GM21367 (cell line): ENCODE measurements around the gene MOB3C.
"Not testable (repeated sequence)": the region's sequence is repeated elsewhere in the genome, so short reads cannot be mapped to it uniquely, and the experiment has no call there.

Experiments used
- ATAC-seq: cut with Tn5 transposase; IDR thresholded peaks from one replicate; pipeline ENCODE4 v1.9.1; 2021; ENCODE audit not compliant: unreplicated experiment

The MOB3C gene

DNA sequence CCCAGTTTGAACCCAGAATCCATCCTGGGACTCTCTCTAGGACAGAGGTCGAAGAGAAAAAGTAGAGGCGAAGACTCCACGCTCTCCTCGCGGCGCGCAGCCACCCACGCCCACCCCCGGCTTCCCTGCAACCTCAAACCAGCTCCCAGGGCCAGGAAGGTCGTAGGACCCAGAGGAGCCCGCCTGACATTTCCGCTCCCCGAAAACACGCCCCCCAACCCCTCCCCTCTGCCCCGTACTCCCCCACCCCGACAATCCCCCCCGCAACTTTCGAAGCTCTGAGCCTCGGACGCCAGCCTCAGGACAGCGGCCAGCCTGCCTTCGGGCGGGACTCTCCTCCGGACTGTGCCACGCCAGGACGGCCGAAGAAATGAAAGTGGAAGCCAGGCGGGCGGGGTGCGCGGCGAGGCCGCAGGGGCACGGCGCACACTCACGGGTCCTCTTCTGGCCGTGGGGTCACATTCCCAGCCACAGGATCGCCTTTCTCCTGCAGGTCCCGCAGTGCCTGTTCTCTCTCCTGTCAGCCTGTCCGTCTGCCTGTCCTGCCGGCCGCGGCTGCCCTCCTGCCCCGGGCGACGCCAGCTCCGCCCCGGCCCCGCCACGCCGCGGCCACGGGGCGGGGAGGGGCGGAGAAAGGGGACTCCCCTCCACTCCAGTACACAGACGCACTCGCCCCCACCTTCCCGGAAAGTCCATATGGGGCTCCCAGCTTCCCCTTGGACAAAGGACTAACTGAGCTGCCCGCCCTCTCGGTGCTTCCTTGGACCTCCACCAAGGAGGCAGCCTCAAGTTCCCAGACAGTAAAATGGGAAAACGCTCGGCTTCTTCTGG, at the start of gene MOB3C:
MOB3C (minus strand) TSS at position 535 of the 831 bp plus-strand sequence. CDS start 3,490 bp downstream, outside the sequence.
- peak; percentile 51 for ATAC-seq

GRCh38 chr1:46665983-46666382, 49.4 kb upstream of the MOB3C start:
- ATAC-seq: no peak

GRCh38 chr1:46662919-46663318, 46.3 kb upstream of the MOB3C start:
- ATAC-seq: not testable (repeated sequence)

DNA sequence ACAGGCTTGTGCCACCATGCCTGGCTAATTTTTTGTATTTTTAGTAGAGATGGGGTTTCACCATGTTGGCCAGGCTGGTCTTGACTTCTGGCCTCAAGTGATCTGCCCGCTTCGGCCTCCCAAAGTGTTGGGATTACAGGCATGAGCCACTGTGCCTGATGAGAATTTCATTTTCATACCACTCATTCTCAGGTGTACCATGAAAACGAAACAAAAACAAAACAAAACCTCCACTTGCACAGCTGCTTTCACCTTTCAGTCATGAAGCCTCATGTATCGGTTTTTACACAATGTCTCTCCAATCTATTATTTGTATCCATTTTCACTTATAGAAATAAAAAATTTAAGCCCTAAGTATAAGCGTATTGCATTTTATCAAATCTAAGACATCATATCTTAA, 43.5 kb upstream of the MOB3C start:
- ATAC-seq: peak; percentile 83

DNA sequence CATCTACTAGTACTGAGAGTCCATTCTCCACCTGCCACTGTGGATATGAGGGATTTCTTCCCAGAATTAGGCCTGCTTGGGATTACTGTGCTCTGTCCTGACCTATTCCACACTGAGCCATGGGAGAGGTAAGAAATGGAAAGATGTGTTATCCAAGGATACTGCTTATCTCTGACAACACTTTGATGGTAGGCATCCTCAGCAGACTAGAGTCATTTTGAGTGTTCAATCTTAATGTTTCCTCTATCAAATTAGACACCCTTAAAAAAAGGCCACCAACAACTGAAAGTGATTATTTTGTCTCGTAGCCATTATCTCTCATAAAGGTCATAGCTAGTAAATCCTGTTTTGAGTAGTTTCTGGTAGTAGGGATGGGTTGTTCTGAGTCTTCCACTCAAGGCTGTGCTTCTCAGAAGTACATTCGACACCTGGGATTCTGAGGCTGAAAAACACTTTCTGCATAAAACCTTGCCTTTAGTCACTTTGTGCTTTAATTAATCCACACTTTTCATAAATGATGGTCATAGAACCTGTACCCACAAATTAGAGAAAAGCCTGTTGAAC, 42.8 kb upstream of the MOB3C start:
- ATAC-seq: no peak

DNA sequence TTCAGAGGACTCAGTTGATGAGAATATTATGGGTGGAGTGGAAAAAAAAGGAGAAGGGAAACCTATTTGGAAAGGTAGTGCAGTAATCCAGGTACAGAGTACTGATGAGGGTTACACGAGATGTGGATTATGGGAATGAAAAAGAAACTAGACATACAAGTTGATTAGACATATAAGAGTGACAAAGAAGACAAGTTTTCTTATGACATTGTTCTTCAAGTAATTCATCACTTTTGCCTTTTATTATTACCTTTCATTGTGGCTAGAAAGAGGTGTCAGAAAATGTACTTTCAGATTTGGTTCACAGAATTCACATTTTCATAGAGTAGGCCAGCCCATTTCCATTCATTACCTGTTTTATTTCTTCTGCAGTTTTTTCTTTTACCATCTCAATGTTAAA, 41.2 kb upstream of the MOB3C start:
- ATAC-seq: no peak

GRCh38 chr1:46656643-46657042, 40.0 kb upstream of the MOB3C start:
- ATAC-seq: no peak

DNA sequence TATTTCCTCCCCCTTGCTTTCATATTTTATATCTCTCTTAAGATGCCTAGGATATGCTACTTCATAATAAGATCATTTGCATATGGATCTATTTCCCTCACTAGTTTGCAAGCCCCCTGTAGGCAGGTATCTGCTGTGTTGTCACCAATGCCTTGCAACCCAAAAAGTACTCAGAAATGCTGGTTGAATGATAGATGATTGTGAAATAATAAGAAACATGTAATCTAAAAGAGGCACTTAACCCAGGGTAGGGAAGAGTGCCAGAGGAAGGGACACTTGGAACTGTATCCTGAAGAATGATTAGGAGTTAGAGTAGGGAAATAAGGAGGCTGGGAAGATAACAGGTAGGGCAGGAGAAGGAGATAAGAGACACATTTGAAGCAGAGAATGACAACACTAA, 39.2 kb upstream of the MOB3C start:
- no peak for ATAC-seq

- not testable (repeated sequence) for ATAC-seq
Measured at GRCh38 chr1:46654698-46655097, 38.1 kb upstream of the MOB3C start.

DNA sequence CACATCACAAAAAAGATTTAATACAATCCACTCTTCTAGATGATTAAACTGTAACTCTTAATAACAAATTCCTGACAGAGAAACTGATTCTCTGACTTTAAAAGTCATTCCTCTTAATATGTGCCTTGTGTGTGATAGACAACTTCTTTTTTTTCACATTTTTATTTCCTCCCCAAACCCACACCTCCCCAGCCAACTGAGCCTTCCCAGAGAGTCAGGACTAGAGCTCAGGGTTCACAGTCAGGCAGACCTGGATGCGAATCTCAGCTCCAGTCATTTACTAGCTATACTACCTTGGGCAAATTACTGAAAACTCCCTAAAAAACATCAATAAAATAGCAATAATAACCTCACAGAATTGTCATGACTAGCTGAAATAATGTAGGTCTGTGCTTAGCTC, 37.4 kb upstream of the MOB3C start:
- ATAC-seq: no peak

DNA sequence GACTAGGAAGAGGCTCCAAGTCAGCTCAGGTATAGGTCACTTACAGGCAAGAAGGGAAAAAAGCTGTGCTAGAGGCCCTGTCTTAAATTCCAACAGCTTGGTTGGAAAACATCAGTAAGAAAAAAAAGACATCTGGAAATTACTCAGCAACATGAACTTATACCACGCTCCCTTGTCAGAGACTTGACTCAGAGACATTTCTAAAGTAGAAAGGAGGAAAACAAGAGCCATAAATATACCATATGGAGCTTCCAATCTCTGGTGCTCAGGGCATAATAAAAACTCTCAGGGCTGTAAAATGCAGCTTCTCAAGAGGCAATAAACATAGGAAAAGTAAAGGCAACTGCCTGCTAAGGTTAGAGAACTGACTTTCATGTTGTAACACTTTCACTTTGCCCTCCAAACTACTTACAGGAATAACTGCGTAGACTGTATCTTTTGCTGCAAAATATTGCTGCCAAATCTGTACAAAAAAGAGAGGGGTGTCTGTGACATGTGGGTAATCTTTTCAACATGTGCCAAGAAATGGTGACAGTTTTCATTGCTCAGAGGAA, 36.9 kb upstream of the MOB3C start:
- ATAC-seq: no peak

DNA sequence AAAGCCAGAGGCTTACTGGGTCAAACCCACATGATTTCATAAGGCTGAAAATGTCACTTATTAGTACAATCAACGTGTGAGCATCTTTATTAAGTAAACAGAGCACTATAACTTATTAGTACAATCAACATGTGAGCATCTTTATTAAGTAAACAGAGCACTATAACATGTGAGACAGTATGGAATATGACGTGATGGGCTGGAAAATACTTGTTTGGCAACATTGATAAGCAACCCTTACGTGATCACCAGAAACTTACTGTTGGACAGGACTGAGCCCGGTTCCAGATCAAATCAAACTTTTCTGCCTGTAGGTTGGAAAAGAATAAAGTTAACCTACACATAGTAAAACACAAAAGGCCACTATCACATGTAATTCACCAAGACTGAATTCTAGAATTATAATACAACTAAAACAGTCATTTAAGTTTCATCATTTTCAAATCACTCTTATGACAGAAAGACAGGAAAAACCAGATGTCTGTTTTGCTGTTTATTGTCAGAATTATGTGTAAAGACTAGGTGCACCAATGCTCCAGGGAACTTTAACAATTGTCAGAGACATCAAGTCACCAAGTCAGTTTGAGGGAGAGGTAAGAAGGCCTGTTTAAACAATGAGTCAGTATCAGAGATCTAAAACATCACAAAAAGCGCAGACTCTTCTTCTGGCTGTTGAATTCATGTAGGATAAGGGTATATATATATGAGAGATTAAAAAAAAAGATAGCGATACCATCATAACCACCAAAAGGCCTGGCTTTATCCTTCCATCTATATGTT, 35.9 kb upstream of the MOB3C start:
- no peak for ATAC-seq

GRCh38 chr1:46651152-46651551, 34.5 kb upstream of the MOB3C start:
- not testable (repeated sequence) for ATAC-seq

DNA sequence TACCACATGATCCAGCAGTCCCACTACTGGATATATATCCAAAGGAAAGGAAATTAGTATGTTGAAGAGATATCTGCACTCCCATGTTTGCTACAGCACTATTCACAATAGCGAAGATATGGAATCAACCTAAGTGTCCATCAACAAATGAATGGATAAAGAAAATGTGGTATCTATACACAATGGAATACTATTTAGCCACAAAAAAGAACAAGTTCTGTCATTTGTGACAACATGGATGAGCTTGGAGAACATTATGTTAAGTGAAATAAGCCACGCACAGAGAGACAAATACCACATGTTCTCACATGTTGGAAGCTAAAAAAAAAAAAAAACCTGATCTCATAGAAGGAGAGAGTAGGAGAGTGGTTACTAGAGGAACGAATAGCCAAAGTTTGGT, 33.9 kb upstream of the MOB3C start:
- ATAC-seq: no peak

DNA sequence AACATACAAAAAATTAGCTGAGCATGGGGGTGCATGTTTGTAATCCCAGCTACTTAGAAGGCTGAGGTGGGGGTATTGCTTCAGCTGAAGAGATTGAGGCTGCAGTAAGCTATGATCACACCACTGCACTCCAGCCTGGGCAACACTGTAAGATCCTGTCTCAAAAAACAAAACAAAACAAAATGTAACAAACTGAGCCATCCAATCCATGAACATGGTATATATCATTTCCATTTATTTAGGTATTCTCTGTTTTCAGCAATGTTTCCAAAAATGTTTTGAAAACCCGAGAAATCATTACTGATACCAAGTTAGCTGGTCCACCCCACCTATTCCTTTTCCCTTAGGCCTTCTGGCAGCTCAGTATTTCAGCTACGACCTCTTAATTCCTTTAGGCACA, 33.2 kb upstream of the MOB3C start:
- ATAC-seq: no peak

GRCh38 chr1:46647611-46648010, 31.0 kb upstream of the MOB3C start:
- no peak for ATAC-seq

DNA sequence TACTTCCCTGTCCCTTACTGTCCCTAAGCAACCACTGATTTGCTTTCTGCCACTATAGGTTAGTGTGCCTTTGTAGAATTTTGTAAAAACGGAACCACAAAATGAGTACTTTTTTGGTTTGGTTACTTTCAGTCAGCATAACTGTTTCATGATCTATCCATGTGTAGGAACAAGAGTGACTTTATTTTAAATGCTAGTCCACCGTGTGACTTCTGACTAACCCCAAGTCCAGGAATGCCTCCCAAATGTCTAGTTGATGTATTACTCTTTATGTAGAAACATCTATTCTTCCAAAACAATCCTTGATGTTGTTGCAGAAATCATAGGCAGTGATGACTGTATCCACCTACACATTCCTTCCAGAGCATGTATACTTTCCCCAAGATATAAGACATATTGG, 30.2 kb upstream of the MOB3C start:
- ATAC-seq: no peak

GRCh38 chr1:46646331-46646730, 29.7 kb upstream of the MOB3C start:
- ATAC-seq: no peak

- no peak for ATAC-seq
Measured at GRCh38 chr1:46645815-46646214, 29.2 kb upstream of the MOB3C start.

GRCh38 chr1:46643368-46643775, 26.8 kb upstream of the MOB3C start:
- ATAC-seq: no peak

GRCh38 chr1:46642115-46642680, 25.6 kb upstream of the MOB3C start:
- ATAC-seq: no peak
